Uterus (tissue), 2 donors: Measurements from ENCODE around the gene EML1.

Experiments used
- CTCF ChIP-seq, 4 experiments: fragments of 200-600 bp in 2 of 4; fragments of 450-650 bp in 2 of 4; sonication (generic) in 2 of 4; IDR thresholded peaks; one replicate each; pipeline ENCODE4 v1.5.1; 2016 to 2019; ENCODE audit warnings: antibody characterized with exemption in 4 of 4, mild to moderate bottlenecking in 2 of 4, moderate library complexity in 1 of 4
- POLR2A ChIP-seq, 2 donors: fragments of 450-650 bp; IDR thresholded peaks; one replicate each; pipeline ENCODE4 v1.6.1; 2016; ENCODE audit warnings: antibody characterized with exemption in 2 of 2, mild to moderate bottlenecking in 1 of 2, moderate library complexity in 1 of 2

GRCh38 chr14:99785426-99785825 is 7.8 kb upstream of the EML1 start:
- TF ChIP-seq CTCF (IDR thresholded peaks at IDR 0.05) (no peak), POLR2A (IDR thresholded peaks at IDR 0.05) (no peak)
